HUDEP-2 (cell line): Measurements from ENCODE around the gene DDX23.
A peak's percentile ranks its signal among the peaks of the same experiment; 100 is the strongest.

Experiments used
- DNase-seq, 76 experiments: peaks; one replicate each; lab custom pipeline; 2025; ENCODE audit not compliant: unreplicated experiment in 76 of 76; lab: John Stamatoyannopoulos, UW

DDX23 gene

GRCh38 chr12:48803675-48804074 is 48.3 kb downstream of the DDX23 start:
- DNase-seq = no peak

- no peak for DNase-seq
Observed at GRCh38 chr12:48800971-48801370, 51.0 kb downstream of the DDX23 start.

- no peak for DNase-seq
Observed at GRCh38 chr12:48800457-48800856, 51.5 kb downstream of the DDX23 start.

- DNase-seq = no peak
Observed at GRCh38 chr12:48796976-48797375, 55.0 kb downstream of the DDX23 start.

- peak in 45 of 76 experiments; percentile 3 to 60 (median 22) for DNase-seq
Observed at GRCh38 chr12:48795550-48796455, 56.2 kb downstream of the DDX23 start.

GRCh38 chr12:48794870-48795269 is 57.1 kb downstream of the DDX23 start:
- no peak for DNase-seq

GRCh38 chr12:48793696-48794095 is 58.3 kb downstream of the DDX23 start:
- no peak for DNase-seq

- DNase-seq = no peak
Observed at GRCh38 chr12:48789858-48790326, 62.1 kb downstream of the DDX23 start.

GRCh38 chr12:48788854-48789775 is 62.8 kb downstream of the DDX23 start, which contains the start of gene ADCY6:
Gene ADCY6, minus strand, starts transcription at chr12:48789089. Its CDS starts 5,655 bp downstream, at chr12:48783434.
- DNase-seq = no peak

GRCh38 chr12:48788524-48788853 is 63.5 kb downstream of the DDX23 start:
- DNase-seq = no peak

- no peak for DNase-seq
Observed at GRCh38 chr12:48787791-48788523, 64.0 kb downstream of the DDX23 start.

- DNase-seq = no peak
Observed at GRCh38 chr12:48786591-48787544, 65.1 kb downstream of the DDX23 start.

GRCh38 chr12:48783432-48783831 is 68.5 kb downstream of the DDX23 start:
- DNase-seq = no peak

- DNase-seq = no peak
Observed at GRCh38 chr12:48782457-48783395, 69.2 kb downstream of the DDX23 start.

GRCh38 chr12:48781750-48782456 is 70.1 kb downstream of the DDX23 start:
- no peak for DNase-seq

- no peak for DNase-seq
Observed at GRCh38 chr12:48780381-48781025, 71.5 kb downstream of the DDX23 start.

- no peak for DNase-seq
Observed at GRCh38 chr12:48779869-48780268, 72.1 kb downstream of the DDX23 start.
